ENCODE measurements around the gene GGT1.

- no peak for TF ChIP-seq CTCF (IDR thresholded peaks at IDR 0.05)
- TF ChIP-seq POLR2A (IDR thresholded peaks at IDR 0.05) = no peak
- no peak for TF ChIP-seq POLR2AphosphoS5 (IDR thresholded peaks at IDR 0.05)
Observed at GRCh38 chr22:24566899-24567511, 36.0 kb upstream of the GGT1 start.
